ENCODE results near the gene PANK3. TPM values are rescaled to one million over a fixed set of nuclear protein-coding genes. Genes with fewer than 3 reads are reported as not detected.

PANK3 gene
- total RNA-seq, result 93.9 and 96.6 TPM in 2 replicates
- long read RNA-seq, full-length matches to known transcripts, result 2 of 19 reads
- long read RNA-seq, partial matches to known transcripts, result 5 of 19 reads
- long read RNA-seq, other reads (novel, unspliced or antisense), result 12 of 19 reads

DNA sequence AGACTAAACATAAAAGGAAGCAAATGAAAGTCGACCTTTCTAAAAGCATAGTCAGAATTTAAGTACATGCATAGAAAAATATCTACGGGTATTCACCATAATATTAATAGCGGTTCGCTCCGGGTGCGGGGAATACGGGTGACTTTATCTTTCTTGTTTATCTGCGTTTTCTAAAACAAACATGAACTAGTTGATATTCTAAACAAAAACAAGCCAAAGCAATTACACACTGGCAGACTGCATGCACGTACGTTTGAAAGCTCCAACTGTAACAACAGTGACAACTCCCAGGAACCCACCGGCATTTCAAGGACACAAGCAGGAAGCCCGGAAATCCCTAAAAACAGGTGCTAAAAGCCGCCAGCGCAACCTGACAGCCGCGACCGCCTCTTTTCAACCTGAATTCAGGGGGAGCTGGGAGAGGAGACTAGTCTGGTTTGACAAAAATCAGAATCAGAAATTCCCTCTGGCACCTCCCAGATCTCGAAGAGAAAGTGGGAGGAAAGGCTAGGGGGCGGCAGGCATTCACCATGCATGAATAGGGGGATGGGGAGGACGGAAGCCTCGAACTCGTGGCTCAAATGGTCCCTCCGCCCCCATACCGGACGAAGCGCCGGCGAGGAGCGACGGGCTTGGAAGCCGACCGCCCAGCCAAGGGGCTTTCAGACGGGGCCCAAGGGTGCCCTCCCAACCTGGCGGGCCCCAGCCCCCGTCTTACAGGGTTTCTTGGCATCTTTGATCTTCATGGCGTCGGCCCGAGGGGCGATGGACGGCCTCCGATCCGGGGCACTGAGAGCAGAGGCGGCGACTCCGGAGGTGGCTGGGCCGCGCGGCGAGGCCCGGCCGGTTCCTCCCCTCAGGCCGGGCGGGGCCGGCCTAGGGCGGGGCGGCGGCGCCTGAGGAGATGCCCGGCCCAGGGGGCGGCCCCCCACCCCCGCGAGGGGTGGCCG lies at the start of gene PANK3:
TSS of gene PANK3 (minus strand) at position 831 of the 950 bp plus-strand sequence. CDS start at position 746, 85 bp downstream.
- H3K4me3 Mint-ChIP-seq (ENCODE audit: low read depth), result peak within 1 kb of the TSS; percentile 97
- no peaks in the 10 kb centered on the region for H3K27me3 Mint-ChIP-seq
- H3K36me3 Mint-ChIP-seq (ENCODE audit: insufficient read depth), result peaks cover 6% of the 10 kb centered on the region
- no peak for DNase-seq (ENCODE audit: low spot score, unreplicated experiment)
- H3K9me3 Mint-ChIP-seq (ENCODE audit: low read depth), result no peaks in the 10 kb centered on the region
- H3K27ac Mint-ChIP-seq, result peak within 1 kb of the TSS; percentile 98
- peaks cover 24% of the 10 kb centered on the region for H3K4me1 Mint-ChIP-seq (ENCODE audit: low read depth)
- TF ChIP-seq, protein P1, sequence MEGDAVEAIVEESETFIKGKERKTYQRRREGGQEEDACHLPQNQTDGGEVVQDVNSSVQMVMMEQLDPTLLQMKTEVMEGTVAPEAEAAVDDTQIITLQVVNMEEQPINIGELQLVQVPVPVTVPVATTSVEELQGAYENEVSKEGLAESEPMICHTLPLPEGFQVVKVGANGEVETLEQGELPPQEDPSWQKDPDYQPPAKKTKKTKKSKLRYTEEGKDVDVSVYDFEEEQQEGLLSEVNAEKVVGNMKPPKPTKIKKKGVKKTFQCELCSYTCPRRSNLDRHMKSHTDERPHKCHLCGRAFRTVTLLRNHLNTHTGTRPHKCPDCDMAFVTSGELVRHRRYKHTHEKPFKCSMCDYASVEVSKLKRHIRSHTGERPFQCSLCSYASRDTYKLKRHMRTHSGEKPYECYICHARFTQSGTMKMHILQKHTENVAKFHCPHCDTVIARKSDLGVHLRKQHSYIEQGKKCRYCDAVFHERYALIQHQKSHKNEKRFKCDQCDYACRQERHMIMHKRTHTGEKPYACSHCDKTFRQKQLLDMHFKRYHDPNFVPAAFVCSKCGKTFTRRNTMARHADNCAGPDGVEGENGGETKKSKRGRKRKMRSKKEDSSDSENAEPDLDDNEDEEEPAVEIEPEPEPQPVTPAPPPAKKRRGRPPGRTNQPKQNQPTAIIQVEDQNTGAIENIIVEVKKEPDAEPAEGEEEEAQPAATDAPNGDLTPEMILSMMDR (IDR thresholded peaks at IDR 0.05; ENCODE audit: unreplicated experiment), result no peak

DNA sequence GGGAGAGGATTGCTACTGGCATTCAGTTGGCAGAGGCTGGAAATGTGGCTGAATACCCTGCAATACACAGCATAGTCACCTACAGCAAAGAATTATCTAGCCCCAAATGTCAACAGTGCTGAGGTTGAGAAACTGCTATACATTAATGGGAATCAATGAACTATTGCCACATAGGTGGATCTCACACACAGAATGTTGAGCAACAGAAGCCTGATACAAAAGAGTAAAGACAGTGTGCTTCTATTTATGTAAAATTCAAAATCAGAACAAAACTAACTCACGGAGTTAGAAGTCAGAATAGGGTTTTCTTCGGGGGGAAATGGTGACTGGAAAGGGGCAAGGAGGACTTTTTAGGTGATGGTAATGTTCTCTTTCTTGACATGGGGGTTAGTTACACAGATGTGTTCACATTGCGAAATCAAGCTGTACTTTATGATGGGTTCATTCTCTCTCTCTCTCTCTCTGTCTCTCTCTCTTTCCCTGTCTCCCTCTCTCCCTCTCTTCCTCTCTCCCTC lies 45.7 kb upstream of the PANK3 start:
- H3K36me3 Mint-ChIP-seq (ENCODE audit: insufficient read depth), result no peaks in the 10 kb centered on the region
- H3K27me3 Mint-ChIP-seq, result peaks cover 3% of the 10 kb centered on the region
- H3K9me3 Mint-ChIP-seq (ENCODE audit: low read depth), result no peaks in the 10 kb centered on the region
- H3K4me1 Mint-ChIP-seq (ENCODE audit: low read depth), result peaks cover 6% of the 10 kb centered on the region
- H3K27ac Mint-ChIP-seq, result no peak overlapping the region
- H3K4me3 Mint-ChIP-seq (ENCODE audit: low read depth), result no peak overlapping the region
- no peak for DNase-seq (ENCODE audit: low spot score, unreplicated experiment)
- TF ChIP-seq, protein P1 (IDR thresholded peaks at IDR 0.05; ENCODE audit: unreplicated experiment), result no peak

DNA sequence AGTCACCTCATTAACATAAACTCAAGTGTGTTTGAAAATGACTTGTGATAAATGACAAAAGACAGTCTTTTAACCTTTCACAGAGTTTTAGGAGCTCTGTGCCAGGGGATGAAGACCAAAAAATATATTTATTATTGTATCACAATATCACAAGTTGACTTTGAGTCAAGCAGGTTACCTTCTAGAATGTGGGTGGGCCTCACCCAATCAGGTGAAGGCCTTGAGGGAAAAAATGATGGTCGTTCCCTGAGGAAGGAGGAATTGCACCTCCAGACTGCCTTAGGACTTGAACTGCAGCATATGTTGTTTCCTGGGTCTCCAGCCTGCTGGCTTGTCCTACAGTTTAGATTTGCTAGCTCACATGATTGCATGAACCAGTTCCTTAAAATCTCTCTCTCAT lies 41.6 kb upstream of the PANK3 start:
- Mint-ChIP-seq H3K27me3 (no peaks in the 10 kb centered on the region), H3K4me1 (ENCODE audit: low read depth) (peaks cover 10% of the 10 kb centered on the region), H3K36me3 (ENCODE audit: insufficient read depth) (no peaks in the 10 kb centered on the region), H3K9me3 (ENCODE audit: low read depth) (no peaks in the 10 kb centered on the region), H3K27ac (no peak overlapping the region), H3K4me3 (ENCODE audit: low read depth) (no peak overlapping the region)
- TF ChIP-seq, protein P1 (IDR thresholded peaks at IDR 0.05; ENCODE audit: unreplicated experiment), result no peak
- DNase-seq (ENCODE audit: low spot score, unreplicated experiment), result no peak

DNA sequence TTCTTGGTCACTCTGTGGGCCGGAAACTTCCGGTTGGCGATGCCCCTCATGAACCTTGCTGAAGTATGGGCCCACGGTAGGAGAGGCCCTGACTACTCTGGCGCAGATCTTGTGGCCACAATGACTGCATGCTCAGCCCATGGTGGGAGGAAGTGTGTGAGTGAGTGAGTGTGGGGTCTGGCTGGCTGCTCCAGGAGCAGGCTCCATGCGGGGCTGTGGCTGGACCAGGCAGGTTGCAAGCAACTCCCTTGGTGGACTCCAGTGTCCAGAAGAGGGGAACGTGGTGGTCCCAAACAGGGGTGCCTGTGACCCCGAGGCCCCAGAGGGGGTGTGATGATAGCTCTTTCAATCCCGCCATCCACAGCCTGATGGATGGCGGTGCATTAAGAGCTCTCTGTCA lies 35.5 kb upstream of the PANK3 start:
- no peaks in the 10 kb centered on the region for H3K36me3 Mint-ChIP-seq (ENCODE audit: insufficient read depth)

DNA sequence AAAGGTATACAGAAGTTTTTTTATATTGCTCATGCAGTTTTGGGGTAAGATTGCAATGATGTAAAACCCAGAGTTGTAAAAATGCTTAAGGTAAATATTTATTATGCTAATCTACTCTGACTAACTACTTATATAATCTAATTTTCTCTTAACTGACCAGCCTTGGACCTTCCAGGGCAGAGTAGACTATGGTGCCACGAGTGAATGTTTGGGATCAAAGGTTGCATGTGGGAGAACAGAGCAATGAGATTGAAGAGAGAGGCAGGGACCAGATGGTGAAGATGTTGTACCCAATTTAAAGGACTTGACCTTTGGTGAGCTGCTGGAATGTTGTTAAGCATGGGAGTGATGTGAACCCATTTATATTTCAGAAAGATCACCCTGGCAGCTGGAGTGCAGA lies 34.8 kb upstream of the PANK3 start:
- H3K9me3 Mint-ChIP-seq (ENCODE audit: low read depth), result no peaks in the 10 kb centered on the region
- no peak overlapping the region for H3K27ac Mint-ChIP-seq
- no peak overlapping the region for H3K4me3 Mint-ChIP-seq (ENCODE audit: low read depth)
- H3K27me3 Mint-ChIP-seq, result no peaks in the 10 kb centered on the region
- H3K4me1 Mint-ChIP-seq (ENCODE audit: low read depth), result peaks cover 4% of the 10 kb centered on the region
- no peaks in the 10 kb centered on the region for H3K36me3 Mint-ChIP-seq (ENCODE audit: insufficient read depth)
- TF ChIP-seq, protein P1 (IDR thresholded peaks at IDR 0.05; ENCODE audit: unreplicated experiment), result no peak
- no peak for DNase-seq (ENCODE audit: low spot score, unreplicated experiment)

More for the DNA sequence above, 35.5 kb upstream of the PANK3 start:
- H3K4me1 Mint-ChIP-seq (ENCODE audit: low read depth), result peaks cover 4% of the 10 kb centered on the region
- H3K9me3 Mint-ChIP-seq (ENCODE audit: low read depth), result no peaks in the 10 kb centered on the region
- no peak for DNase-seq (ENCODE audit: low spot score, unreplicated experiment)
- no peak overlapping the region for H3K4me3 Mint-ChIP-seq (ENCODE audit: low read depth)
- no peak overlapping the region for H3K27ac Mint-ChIP-seq
- no peaks in the 10 kb centered on the region for H3K27me3 Mint-ChIP-seq
- TF ChIP-seq, protein P1 (IDR thresholded peaks at IDR 0.05; ENCODE audit: unreplicated experiment), result no peak
